Fibroblast of villous mesenchyme (primary cell): Measurements from ENCODE around the gene INPP4B. TPM values are rescaled to one million over a fixed set of nuclear protein-coding genes. Genes with fewer than 3 reads are reported as not detected.

Source experiments
- DNase-seq: peaks from one replicate; pipeline ENCODE4 v3.0.0-alpha.2; 2010; ENCODE audit warnings: low read depth
- H3K4me3 ChIP-seq: 2 replicates; pipeline ENCODE4 v1.5.1; 2011; ENCODE audit warnings: low read depth, mild to moderate bottlenecking, low read length
- total RNA-seq: library from RNA; depleted of rRNA; stranded (reverse); fragments of >200 nt; gene quantifications from 2 replicates; pipeline ENCODE4 v1.2.3, GENCODE V29; 2012
- TF ChIP-seq, protein P1 (sequence below): IDR thresholded peaks from 2 replicates; pipeline ENCODE4 v1.5.1; 2012; ENCODE audit warnings: low read depth, mild to moderate bottlenecking, low read length; ENCODE audit not compliant: insufficient read depth

Gene INPP4B
- total RNA-seq, 1 donor = 64.3 TPM

DNA sequence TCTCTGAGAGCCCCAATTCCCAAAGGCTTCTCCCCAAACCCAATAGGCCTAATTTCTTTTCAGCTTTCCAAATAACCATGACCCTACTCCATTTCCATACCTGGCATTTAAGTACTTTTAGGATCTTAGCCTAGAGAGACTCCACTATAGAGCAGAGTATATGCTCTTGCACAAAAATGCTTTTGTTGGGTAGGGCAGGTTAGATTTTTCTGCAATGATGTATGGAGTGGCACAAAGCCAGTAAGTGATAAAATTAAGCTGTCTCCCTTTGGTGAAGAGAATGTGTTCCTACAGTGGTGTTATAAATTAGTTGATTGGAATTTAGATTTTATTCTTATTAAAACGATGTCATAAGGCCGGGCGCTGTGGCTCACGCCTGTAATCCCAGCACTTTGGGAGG is 124.9 kb downstream of the INPP4B start:
- TF ChIP-seq, protein P1, sequence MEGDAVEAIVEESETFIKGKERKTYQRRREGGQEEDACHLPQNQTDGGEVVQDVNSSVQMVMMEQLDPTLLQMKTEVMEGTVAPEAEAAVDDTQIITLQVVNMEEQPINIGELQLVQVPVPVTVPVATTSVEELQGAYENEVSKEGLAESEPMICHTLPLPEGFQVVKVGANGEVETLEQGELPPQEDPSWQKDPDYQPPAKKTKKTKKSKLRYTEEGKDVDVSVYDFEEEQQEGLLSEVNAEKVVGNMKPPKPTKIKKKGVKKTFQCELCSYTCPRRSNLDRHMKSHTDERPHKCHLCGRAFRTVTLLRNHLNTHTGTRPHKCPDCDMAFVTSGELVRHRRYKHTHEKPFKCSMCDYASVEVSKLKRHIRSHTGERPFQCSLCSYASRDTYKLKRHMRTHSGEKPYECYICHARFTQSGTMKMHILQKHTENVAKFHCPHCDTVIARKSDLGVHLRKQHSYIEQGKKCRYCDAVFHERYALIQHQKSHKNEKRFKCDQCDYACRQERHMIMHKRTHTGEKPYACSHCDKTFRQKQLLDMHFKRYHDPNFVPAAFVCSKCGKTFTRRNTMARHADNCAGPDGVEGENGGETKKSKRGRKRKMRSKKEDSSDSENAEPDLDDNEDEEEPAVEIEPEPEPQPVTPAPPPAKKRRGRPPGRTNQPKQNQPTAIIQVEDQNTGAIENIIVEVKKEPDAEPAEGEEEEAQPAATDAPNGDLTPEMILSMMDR = no peak
- no peak for DNase-seq
- H3K4me3 ChIP-seq = no peak overlapping the region

DNA sequence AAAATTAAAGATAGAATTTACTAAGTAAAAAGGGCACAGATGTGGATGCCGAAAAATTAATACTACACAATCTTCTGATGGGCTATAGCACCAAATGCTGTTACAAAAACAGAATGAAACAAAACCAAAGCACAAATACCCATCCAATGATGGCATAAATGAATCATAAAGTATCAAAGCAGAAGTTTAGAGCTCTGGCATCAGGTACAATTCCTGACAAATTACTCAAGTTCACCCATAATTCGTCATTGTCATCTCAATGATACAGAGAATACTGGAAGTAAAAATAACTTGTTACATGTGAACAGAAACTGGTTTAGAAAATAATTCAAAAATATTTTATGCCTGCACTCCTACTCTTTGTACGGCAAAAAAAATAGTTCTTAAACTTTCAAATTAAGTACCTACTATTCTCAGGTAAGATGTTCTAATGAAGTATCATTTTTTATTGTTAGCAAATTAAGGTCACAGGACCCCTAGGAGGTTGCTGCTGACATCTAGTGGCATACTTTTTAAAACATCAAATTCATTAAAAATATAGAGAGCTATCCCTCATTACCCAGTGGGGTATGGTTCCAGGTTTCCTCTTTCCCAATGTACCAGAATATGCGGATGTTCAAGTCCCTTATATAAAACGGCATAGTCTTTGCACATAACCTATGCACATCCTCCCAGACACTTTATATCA is 126.1 kb downstream of the INPP4B start:
- no peak overlapping the region for H3K4me3 ChIP-seq
- TF ChIP-seq, protein P1 = peak; percentile 41
- DNase-seq = no peak

DNA sequence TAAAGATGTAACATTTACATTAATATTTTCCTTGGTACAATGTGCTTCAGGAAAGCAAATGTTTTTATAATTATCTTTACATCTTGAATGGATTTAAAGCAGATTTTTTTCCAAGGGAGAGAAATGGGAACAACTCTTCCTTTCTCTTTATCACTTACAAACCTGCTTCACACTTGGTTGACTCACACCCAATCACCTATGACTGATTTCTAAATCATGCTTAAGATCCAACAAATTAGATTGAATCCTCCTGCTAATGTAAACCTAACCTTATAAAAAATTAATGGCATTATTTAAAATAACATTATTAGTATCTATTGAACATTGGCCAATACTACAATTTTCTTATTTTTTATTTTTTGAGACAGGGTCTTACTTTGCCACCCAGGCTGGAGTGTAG is 127.1 kb downstream of the INPP4B start:
- H3K4me3 ChIP-seq = no peak overlapping the region
- TF ChIP-seq, protein P1 = no peak
- DNase-seq = no peak

DNA sequence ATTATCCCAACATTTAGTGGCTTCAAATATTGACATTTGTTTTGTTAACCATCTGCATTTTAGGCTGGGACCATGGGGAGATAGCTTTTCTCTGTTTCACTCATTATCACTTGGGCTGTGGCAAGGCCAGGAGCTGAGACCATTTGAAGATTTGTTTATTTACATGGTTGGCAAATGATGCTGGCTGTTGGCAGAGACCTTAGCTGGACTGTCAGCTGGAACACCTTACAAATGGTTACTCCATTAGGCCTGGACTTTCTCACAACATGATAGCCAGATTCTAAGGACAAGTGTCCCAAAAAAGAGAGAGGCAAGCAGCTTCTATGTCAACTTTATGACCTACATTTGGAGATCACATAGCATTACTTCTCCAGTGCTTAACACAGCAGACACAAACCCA is 130.4 kb downstream of the INPP4B start:
- no peak overlapping the region for H3K4me3 ChIP-seq
- TF ChIP-seq, protein P1 = no peak
- no peak for DNase-seq

DNA sequence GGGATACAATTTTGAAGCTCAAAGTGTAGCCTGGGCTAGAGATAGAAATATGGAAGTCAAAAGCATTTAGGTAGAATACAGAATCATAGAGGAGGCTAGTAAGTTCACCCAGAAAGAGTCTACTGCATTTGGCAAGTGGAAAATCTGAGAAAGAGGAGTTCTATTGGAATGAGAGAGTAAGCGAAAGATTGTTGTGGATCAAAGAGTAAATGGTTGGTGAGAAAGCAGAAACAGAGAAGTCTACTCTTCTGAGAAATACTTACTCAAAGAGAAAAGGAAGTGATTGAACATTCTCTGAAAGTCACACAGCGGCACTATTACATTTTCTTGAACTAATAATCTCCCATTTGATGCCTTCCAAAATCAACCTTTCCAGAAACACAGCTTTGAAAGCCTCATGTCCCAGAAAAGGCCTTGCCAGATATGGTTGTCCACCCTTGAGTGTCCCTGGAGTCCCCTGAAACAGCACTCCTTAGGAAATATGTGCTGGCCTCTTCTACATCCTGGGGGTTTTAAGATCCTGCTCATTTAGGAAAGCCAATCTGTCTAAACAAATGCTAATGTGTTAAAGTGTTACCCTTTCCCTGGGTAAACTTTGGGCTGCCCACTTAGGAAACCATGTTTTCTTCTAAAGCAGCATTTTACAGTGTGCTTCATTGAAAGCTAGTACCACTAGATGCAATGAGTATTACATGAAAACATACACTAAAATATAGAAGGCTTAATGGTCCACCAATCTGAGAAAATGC is 132.6 kb downstream of the INPP4B start:
- no peak for DNase-seq
- TF ChIP-seq, protein P1 = no peak
- no peak overlapping the region for H3K4me3 ChIP-seq

DNA sequence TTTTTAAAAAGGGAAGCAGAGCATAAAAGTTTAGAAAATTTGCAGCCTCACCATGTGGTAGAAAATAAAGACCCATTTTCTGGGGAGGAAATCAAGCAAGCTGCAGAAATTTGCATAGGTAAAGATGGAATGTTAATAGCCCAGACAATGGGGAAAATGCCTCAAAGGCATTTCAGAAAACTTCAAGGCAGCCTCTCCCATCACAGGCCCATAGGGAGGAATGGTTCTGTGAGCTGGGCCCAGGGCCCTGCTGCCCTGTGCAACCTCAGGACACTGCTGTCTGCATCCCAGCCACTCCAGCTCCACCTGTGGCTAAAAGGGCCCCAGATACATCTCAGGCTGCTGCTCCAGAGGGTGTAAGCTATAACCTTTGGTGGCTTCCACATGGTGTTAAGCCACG is 137.9 kb downstream of the INPP4B start:
- DNase-seq = no peak
- TF ChIP-seq, protein P1 = no peak

More for the DNA sequence above, 137.9 kb downstream of the INPP4B start:
- H3K4me3 ChIP-seq = no peak overlapping the region
